Tibial nerve (tissue), 4 donors: ENCODE results near the gene KRTAP9-7. TPM values are rescaled to one million over a fixed set of nuclear protein-coding genes. Genes with fewer than 3 reads are reported as not detected.

ENCODE experiments used
- DNase-seq, 2 donors: peaks; one replicate each; pipeline ENCODE4 v3.0.0-alpha.2; 2019; ENCODE audit warnings: low spot score in 2 of 2
- H3K27ac ChIP-seq, 4 donors: fragments of 200-600 bp; sonication (generic) in 3 of 4; one replicate each; pipeline ENCODE4 v1.5.1; 2017 to 2019; ENCODE audit warnings: mild to moderate bottlenecking in 1 of 4
- H3K27me3 ChIP-seq, 2 donors: fragments of 200-600 bp; sonication (generic) in 1 of 2; one replicate each; pipeline versions ENCODE4 v1.5.1 to v1.6.0; 2017 to 2019
- H3K36me3 ChIP-seq, 3 donors: fragments of 200-600 bp; sonication (generic); one replicate each; pipeline ENCODE4 v1.5.1; 2018 to 2019
- H3K4me1 ChIP-seq, 4 donors: fragments of 200-600 bp; sonication (generic) in 3 of 4; one replicate each; pipeline ENCODE4 v1.5.1; 2017 to 2019
- H3K4me3 ChIP-seq, 4 donors: fragments of 200-600 bp; sonication (generic) in 3 of 4; one replicate each; pipeline ENCODE4 v1.5.1; 2017 to 2019; ENCODE audit warnings: mild to moderate bottlenecking in 1 of 4, moderate library complexity in 1 of 4
- H3K9me3 ChIP-seq, 4 donors: fragments of 200-600 bp; sonication (generic) in 3 of 4; one replicate each; pipeline ENCODE4 v1.5.1; 2017 to 2019
- EP300 ChIP-seq, 2 donors: sonication (generic); formaldehyde crosslinking; IDR thresholded peaks; one replicate each; pipeline ENCODE4 v1.6.1; 2017; ENCODE audit warnings: antibody characterized with exemption in 2 of 2, mild to moderate bottlenecking in 1 of 2
- POLR2A ChIP-seq, 2 donors: fragments of 450-650 bp; IDR thresholded peaks; one replicate each; pipeline ENCODE4 v1.6.1; 2017; ENCODE audit warnings: antibody characterized with exemption in 2 of 2, mild to moderate bottlenecking in 2 of 2, moderate library complexity in 2 of 2
- WGBS, 2 donors: methylation state at CpG; one replicate each; pipeline ENCODE4 v1.1.5; 2018; 5-methylcytosine and 5-hydroxymethylcytosine counted together
- total RNA-seq, 4 donors: library from RNA; depleted of rRNA; stranded (reverse); fragments of >200 nt; gene quantifications; one replicate each; pipeline ENCODE4 v1.1.0, GENCODE V29; 2016
- TF ChIP-seq, protein P1 (sequence below), 5 experiments: fragments of 200-600 bp in 3 of 5; fragments of 450-650 bp in 2 of 5; sonication (generic) in 3 of 5; IDR thresholded peaks; one replicate each; pipeline ENCODE4 v1.5.1; 2016 to 2019; ENCODE audit warnings: antibody characterized with exemption in 5 of 5, mild to moderate bottlenecking in 3 of 5, moderate library complexity in 2 of 5

KRTAP9-7 gene
- total RNA-seq, 4 donors from 2014 or later, result not detected

DNA sequence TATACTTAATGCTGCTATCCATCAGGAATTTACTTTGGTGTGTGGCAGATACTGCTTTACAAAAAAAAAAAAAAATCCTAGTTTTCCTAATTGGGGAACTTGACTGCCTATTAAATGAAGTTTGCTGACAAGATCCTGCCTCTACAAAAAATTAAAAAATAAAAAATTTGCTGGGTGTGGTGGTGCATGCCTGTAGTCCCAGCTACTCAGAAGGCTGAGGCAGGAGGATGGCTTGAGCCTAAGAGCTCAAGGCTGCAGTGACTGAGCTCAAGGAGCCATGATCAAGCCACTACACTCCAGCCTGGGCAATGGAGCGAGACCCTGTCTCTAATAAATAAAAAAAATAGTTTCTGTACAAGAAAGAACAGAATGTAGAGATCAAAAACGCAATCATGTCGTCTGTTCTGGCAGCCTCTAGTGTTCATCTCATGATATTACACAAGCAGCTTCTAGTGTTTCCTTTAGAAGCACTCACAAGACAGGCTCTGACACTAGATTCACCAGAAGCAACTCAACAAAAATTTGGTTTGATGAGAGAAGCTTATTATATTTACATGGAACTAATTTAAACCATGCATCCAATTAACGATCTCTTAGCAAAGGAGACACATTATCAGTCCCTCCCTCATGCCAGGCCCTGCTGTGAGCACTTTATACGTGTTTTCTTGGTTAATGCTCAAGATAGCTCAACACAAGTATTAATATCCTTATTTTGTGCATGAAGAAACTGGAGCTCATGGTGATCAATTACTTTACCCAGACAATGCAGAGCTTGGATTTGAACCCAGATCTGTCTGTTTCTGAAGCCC is 46.8 kb downstream of the KRTAP9-7 start:
- H3K9me3 ChIP-seq, result peaks cover 0 to 15% (median 0%) of the 10 kb centered on the region in 4 donors
- TF ChIP-seq POLR2A (IDR thresholded peaks at IDR 0.05), result no peak
- no peak for TF ChIP-seq EP300 (IDR thresholded peaks at IDR 0.05)
- TF ChIP-seq, protein P1, sequence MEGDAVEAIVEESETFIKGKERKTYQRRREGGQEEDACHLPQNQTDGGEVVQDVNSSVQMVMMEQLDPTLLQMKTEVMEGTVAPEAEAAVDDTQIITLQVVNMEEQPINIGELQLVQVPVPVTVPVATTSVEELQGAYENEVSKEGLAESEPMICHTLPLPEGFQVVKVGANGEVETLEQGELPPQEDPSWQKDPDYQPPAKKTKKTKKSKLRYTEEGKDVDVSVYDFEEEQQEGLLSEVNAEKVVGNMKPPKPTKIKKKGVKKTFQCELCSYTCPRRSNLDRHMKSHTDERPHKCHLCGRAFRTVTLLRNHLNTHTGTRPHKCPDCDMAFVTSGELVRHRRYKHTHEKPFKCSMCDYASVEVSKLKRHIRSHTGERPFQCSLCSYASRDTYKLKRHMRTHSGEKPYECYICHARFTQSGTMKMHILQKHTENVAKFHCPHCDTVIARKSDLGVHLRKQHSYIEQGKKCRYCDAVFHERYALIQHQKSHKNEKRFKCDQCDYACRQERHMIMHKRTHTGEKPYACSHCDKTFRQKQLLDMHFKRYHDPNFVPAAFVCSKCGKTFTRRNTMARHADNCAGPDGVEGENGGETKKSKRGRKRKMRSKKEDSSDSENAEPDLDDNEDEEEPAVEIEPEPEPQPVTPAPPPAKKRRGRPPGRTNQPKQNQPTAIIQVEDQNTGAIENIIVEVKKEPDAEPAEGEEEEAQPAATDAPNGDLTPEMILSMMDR (IDR thresholded peaks at IDR 0.05), result peak; percentile 67 to 77 (median 70)
- H3K27me3 ChIP-seq, result no peaks in the 10 kb centered on the region
- peaks cover 0 to 6% (median 0%) of the 10 kb centered on the region in 4 donors for H3K4me1 ChIP-seq
- peak in 1 of 2 donors; percentile 10 for DNase-seq
- H3K4me3 ChIP-seq, result no peak overlapping the region
- 35 to 39% methylated on average over 5 of the region's 5 CpGs for WGBS, 2 donors
- H3K36me3 ChIP-seq, result no peaks in the 10 kb centered on the region
- no peak overlapping the region for H3K27ac ChIP-seq

DNA sequence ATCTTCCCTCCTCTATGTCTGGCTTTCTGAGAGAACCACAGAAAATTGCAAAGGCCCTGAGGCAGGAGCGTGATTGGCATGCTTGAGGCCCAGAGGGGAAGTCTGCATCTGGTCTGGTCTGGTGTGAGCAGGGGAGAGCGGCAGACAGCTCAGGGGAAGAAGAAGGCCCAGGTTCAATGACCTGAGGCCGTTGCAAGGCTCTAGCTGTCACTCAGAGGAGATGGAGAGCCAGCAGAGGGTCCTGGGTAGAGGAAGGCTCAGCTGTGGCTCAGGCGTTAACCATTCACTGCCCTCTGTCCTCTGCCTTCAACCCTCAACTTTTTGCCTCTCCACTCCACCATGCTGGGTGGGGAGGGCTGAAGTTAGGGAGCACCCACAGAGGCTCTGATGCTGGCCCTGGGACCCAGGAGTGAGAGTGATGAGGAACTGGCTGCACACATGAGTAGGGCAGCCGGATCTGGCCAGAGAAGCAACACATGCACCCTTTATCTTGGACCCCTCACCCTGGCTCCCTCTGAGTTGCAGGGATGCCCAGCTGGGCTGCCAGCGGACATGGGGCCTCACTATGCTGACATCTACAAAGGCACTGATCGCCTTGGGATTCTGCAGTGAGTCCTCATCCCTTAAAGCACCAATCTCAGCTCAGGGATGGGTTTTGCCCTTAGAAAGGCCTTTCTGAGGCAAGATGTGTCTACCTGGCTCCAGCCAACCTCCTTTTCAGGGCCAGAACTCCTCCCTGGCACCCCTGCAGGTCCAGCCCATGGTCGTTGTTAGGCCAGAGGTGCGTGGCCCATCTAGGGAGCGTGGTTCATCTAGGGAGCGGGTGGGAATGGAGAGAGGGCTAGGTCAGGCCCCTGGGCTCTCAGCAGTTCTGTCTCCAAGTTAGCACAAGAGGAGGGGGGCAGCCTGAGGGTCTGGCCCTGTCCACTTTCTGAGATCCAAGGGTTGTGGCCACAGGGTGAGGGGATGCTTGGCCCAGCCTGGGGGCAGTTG is 47.7 kb downstream of the KRTAP9-7 start:
- DNase-seq, result no peak
- Histone ChIP-seq H3K27me3 (no peaks in the 10 kb centered on the region), H3K4me1 (peaks cover 0 to 6% (median 0%) of the 10 kb centered on the region in 4 donors), H3K9me3 (peaks cover 0 to 15% (median 0%) of the 10 kb centered on the region in 4 donors), H3K36me3 (no peaks in the 10 kb centered on the region), H3K27ac (no peak overlapping the region), H3K4me3 (no peak overlapping the region)
- 94 to 95% methylated on average over 10 to 11 of the region's 11 CpGs for WGBS, 2 donors
- TF ChIP-seq, protein P1 (IDR thresholded peaks at IDR 0.05), result no peak
- no peak for TF ChIP-seq POLR2A (IDR thresholded peaks at IDR 0.05)
- TF ChIP-seq EP300 (IDR thresholded peaks at IDR 0.05), result no peak

DNA sequence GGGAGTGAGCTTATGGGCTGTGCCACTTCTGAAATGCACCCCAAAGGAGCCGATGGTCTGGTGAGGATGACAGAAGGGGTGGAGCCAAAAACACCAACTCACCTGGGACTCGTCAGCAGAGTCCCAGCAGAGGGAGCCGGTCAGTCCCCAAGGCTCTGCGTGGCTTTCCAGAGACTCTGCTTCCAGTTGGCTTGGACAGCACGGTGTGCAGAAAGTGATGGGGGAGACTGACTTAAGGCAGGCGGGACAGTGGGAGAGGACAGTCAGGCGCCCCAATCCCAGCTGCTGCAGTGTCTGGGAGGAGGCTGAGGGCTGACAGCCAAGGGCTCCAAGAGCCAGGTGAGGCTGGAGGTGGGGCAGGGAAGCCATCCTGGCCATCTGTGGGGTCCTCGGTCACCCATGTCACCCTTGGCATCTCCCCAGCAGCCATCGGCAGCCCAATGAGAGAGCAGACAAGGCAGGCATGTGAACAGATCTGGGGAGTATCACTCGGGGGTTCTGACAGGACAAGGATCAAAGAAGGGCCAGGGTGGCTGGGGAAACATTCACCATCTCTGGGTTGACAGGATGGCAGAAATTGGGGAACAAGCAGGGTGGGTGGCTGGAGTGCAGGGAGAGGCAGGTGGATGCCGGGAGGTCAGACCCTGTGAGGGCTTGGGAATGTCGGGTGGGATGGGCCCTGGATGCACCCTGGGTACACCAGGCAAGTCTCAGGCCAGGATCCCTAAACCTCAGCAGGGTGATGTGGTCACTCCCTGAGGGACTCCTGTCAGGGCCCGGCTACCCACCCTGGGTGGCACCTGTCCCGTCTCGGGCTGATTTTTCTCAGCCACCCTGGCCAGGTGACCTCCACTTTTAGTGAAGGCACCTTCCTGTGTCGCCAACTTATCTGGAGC is 48.9 kb downstream of the KRTAP9-7 start:
- 76 to 79% methylated on average over 16 of the region's 16 CpGs for WGBS, 2 donors
- Histone ChIP-seq H3K4me1 (peaks cover 0 to 6% (median 0%) of the 10 kb centered on the region in 4 donors), H3K9me3 (peaks cover 0 to 13% (median 0%) of the 10 kb centered on the region in 4 donors), H3K4me3 (no peak overlapping the region), H3K27ac (no peak overlapping the region), H3K36me3 (no peaks in the 10 kb centered on the region), H3K27me3 (no peaks in the 10 kb centered on the region)
- DNase-seq, result no peak
- TF ChIP-seq EP300 (IDR thresholded peaks at IDR 0.05), result no peak
- TF ChIP-seq, protein P1 (IDR thresholded peaks at IDR 0.05), result no peak
- no peak for TF ChIP-seq POLR2A (IDR thresholded peaks at IDR 0.05)

DNA sequence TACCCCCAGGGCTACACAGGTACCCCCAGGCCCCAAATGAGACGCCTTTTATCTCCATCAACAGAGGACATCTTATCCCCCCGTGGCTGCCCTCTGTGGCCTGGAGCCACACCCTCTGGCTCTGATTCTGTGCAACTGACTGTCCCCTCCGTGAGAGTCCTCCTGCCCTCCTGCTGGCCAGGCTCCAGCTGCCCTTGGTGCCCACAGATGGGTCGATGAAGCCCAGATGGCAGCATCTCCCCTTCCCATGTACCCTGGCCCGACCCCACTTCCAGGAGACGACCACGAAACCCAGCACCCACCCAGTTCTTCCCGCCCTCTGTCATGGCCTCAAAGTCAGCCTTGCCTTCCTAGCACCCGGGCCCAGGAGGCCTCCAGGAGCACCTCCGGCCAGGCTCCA is 49.6 kb downstream of the KRTAP9-7 start:
- DNase-seq, result no peak
- H3K27ac ChIP-seq, result no peak overlapping the region
- 79 to 88% methylated on average over 10 of the region's 10 CpGs for WGBS, 2 donors

DNA sequence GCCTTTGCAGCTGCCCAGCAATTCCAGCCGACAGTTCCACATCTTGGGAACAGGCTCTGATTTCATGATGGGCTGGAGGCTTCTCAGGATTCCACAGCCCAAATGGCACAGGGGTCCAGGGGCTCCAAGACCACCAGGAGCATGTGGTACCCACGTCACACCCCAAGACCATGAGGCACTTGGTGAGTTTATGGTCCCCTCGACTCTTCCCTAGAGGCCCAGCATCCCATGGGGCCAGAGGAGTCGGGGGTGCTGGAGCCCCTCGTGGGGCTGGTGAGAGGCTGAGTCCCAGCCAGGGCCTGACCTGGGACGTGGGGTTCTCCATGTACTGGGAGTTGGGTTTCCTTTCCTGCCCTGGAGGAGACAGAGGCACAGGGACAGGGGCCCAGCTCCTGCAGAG is 50.1 kb downstream of the KRTAP9-7 start:
- Histone ChIP-seq H3K27me3 (no peaks in the 10 kb centered on the region), H3K27ac (no peak overlapping the region), H3K4me1 (peaks cover 0 to 6% (median 0%) of the 10 kb centered on the region in 4 donors), H3K36me3 (no peaks in the 10 kb centered on the region), H3K9me3 (peaks cover 0 to under 1% (median 0%) of the 10 kb centered on the region in 4 donors), H3K4me3 (no peak overlapping the region)
- no peak for DNase-seq
- TF ChIP-seq EP300 (IDR thresholded peaks at IDR 0.05) (no peak), POLR2A (IDR thresholded peaks at IDR 0.05) (no peak)
- TF ChIP-seq, protein P1 (IDR thresholded peaks at IDR 0.05), result no peak
- WGBS, 2 donors, result 92 to 100% methylated on average over 1 to 3 of the region's 6 CpGs

More for the DNA sequence above, 49.6 kb downstream of the KRTAP9-7 start:
- H3K36me3 ChIP-seq, result no peaks in the 10 kb centered on the region
- peaks cover 0 to 6% (median 0%) of the 10 kb centered on the region in 4 donors for H3K9me3 ChIP-seq
- TF ChIP-seq EP300 (IDR thresholded peaks at IDR 0.05) (no peak), POLR2A (IDR thresholded peaks at IDR 0.05) (no peak)
- H3K4me1 ChIP-seq, result peaks cover 0 to 6% (median 0%) of the 10 kb centered on the region in 4 donors
- H3K4me3 ChIP-seq, result no peak overlapping the region
- H3K27me3 ChIP-seq, result no peaks in the 10 kb centered on the region
